Fibroblast of mammary gland (primary cell): ENCODE results near the gene ORAI2.

Experiments
- DNase-seq: peaks from one replicate; pipeline ENCODE4 v3.0.0-alpha.2; 2010; ENCODE audit warnings: low read depth
- H3K4me3 ChIP-seq: 2 replicates; pipeline ENCODE4 v1.5.1; 2011; ENCODE audit warnings: low read depth, mild to moderate bottlenecking, low read length, moderate library complexity; ENCODE audit not compliant: control insufficient read depth
- TF ChIP-seq, protein P1 (sequence below): conservative IDR thresholded peaks from 2 replicates; pipeline ENCODE4 v1.5.1; 2011; ENCODE audit warnings: low read depth, low read length, inconsistent platforms; ENCODE audit not compliant: control insufficient read depth, insufficient read depth

The ORAI2 gene

DNA sequence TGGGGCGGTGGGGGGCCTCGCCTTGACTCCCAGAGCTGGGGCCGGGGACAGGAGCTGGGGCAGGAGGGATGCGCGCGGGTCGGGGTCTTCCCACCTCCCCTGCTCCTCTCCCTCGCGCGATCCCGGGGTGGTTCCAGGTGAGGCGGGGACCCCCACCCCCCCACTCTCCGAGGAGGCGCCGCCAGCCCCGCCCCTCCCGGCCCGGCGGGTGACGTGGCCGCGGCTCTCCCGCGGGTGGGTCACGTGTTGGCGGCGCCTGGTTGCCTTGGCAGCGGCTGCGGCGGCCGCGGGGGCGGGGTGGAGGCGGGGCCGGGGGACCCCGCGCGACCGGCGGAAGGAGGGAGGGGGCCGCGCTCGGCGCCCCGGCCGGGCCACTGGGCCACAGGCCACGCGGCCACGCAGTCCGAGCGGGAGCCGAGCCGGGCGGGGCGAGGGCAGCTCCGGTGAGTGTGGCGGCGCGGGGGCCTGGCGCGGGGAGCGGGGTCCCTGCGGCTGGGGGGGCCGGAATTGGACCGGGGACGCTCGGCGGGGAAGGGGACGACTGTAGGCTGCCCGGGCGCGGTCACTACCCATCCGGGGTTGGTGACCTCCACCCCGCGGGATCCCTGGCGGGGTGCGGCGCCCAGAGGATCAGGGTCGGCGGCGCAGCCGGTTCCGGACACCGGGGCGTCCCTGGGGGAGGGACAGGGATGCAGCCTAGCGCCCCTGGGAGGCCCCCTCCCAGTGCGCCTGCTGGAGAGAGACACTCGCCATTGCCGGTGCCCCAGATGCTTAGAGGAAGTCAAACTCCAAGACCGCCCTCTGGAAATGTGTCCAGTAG is at the start of gene ORAI2:
Gene ORAI2, plus strand, starts transcription at position 357 of the 820 bp plus-strand sequence. CDS start 5,382 bp downstream, outside the sequence.
- peak within 1 kb of the TSS; percentile 65 for H3K4me3 ChIP-seq
- peak; percentile 43 for DNase-seq
- TF ChIP-seq, protein P1, sequence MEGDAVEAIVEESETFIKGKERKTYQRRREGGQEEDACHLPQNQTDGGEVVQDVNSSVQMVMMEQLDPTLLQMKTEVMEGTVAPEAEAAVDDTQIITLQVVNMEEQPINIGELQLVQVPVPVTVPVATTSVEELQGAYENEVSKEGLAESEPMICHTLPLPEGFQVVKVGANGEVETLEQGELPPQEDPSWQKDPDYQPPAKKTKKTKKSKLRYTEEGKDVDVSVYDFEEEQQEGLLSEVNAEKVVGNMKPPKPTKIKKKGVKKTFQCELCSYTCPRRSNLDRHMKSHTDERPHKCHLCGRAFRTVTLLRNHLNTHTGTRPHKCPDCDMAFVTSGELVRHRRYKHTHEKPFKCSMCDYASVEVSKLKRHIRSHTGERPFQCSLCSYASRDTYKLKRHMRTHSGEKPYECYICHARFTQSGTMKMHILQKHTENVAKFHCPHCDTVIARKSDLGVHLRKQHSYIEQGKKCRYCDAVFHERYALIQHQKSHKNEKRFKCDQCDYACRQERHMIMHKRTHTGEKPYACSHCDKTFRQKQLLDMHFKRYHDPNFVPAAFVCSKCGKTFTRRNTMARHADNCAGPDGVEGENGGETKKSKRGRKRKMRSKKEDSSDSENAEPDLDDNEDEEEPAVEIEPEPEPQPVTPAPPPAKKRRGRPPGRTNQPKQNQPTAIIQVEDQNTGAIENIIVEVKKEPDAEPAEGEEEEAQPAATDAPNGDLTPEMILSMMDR = no peak

DNA sequence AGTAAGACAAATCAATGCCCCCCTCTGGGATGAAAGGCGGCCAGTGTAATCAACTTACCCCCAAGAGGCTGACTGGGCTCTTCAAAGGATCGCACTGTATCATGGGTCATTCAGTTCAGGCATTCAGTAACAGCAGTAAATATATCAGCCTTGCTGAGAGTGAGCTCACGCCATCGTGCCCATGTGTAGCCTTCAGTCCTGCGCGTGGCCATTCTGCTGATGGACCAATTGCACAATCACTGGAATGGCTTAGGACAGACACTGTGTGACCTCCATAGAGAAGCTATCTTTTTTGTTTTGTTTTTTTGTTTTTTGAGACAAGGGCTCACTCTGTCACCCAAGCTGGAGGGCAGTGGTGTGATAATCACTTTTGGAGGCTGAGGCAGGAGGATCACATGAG is 46.3 kb upstream of the ORAI2 start:
- TF ChIP-seq, protein P1 = no peak
- no peak for DNase-seq
- no peak overlapping the region for H3K4me3 ChIP-seq

DNA sequence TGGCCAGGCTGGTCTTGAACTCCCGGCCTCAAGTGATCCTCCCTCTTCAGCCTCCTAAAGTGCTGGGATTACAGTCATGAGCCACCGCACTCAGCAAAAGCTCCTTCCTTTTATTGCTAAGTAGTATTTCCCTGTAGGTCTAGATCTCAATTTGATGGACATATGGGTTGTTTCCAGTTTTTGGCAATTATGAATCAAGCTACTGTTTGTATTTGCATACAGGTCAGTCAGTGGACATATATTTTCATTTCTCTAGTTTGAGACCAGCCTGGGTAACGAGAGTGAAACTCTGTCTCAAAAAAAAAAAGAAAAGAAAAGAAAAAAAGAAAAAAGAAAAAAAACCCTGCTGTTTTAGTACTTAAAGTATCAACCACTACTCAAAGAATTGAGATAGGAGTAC is 43.6 kb upstream of the ORAI2 start:
- no peak for DNase-seq
- H3K4me3 ChIP-seq = no peak overlapping the region
- TF ChIP-seq, protein P1 = no peak

DNA sequence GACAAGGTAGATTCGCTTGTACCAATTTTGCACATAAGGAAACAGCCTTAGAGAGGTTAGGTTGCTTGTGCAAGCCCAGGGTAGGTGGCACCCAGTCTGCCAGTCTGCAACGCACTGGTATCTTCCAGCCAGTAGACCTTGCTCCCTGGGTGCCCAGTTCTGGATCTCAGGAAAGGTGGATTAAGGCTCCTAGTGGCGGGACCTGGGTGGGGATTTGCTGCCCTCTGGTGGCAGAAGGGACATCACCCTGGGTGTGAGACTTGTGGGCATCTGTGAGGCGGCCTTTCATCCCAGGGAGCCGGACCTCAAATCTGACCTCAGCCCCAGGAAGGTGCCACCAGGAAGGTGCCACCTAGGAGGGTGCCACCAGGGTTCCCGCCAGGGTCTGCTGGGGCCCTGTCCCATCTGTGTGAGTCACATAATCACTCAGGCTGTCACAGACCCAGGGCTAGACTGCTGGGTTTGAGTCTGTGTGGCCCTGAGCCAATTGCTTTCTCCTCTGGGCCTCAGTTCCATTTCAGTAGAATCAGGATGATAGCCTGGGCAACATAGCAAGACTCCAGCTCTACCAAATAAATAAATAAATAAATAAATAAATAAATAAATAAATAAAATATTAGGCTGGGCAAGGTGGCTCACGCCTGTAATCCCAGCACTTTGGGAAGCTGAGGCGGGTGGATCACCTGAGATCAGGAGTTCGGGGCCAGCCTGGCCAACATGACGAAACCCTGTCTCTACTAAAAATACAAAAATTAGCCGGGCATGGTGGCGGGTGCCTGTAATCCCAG is 42.5 kb upstream of the ORAI2 start:
- TF ChIP-seq, protein P1 = peak; percentile 87
- H3K4me3 ChIP-seq = no peak overlapping the region
- DNase-seq = peak; percentile 72

DNA sequence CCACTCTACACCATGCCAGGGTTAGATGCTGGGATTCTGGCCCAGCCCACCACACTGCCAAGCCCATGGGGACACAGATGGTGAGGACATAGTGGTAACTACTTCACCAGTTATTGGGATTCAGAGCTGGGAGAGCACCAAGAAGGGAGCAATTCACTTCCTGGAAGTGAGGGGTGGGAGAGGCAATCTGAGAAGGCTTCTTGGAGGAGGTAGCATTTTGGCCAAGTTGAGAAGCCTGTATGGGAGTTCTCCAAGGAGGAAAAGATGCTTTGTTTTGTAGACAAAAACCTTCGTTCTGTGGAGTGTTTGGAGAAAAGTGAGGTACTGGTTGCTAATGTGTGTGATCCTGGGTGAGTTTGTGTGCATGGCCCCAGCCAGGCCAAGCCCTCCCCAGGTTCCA is 41.0 kb upstream of the ORAI2 start:
- no peak for DNase-seq
- TF ChIP-seq, protein P1 = no peak
- H3K4me3 ChIP-seq = no peak overlapping the region

DNA sequence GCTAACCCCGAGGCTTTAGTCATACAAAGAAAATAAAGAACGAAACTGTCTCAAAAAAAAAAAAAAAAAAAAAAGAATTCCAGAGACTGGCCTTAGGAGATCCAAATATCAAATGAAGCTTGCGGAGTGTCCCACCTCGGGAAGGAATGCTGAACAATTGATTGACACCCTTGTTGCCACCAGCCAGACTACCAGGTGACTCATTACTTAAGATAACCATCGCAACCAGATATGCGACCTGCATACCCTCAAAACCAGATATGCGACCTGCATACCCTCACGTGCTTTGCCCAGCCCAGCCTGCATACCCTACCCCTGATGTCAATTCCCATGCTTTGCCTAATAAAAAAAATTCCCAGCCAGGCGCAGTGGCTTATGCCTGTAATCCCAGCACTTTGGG is 39.9 kb upstream of the ORAI2 start:
- TF ChIP-seq, protein P1 = no peak
- DNase-seq = no peak
- no peak overlapping the region for H3K4me3 ChIP-seq
